HG03520 (cell line): ENCODE measurements around the gene CDKN2A.
"Not testable (repeated sequence)": the region's sequence is repeated elsewhere in the genome, so short reads cannot be mapped to it uniquely, and the experiment has no call there.

Experiments used
- ATAC-seq: cut with Tn5 transposase; IDR thresholded peaks from one replicate; pipeline ENCODE4 v1.9.1; 2021; ENCODE audit warnings: mild to moderate bottlenecking, moderate library complexity; ENCODE audit not compliant: unreplicated experiment

The CDKN2A gene

GRCh38 chr9:21982861-21983560, 11.2 kb downstream of the CDKN2A start:
- no peak for ATAC-seq

DNA sequence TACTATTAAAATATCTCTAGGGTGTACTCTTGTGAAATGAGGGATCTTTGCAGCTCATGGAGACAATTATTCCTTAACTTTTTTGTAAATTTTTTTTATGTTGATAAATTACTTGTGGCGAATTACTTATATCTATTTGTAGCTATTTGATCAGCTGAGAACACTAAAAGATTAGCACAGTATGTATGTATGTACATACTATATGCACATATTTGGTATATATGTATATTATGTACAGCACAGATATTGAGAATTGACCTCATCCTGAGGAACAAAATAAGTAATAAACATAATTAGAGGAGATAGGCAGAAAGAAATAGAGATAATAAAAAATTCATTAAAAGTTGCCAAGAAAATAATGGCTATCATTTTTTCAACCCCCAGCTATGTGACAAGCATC, 11.8 kb downstream of the CDKN2A start:
- ATAC-seq, result no peak

- ATAC-seq, result no peak
Measured at GRCh38 chr9:21976334-21976875, 17.8 kb downstream of the CDKN2A start.

- peak; percentile 55 for ATAC-seq
Measured at GRCh38 chr9:21974722-21975409, 19.3 kb downstream of the CDKN2A start.

- ATAC-seq, result no peak
Measured at GRCh38 chr9:21974343-21974721, 19.9 kb downstream of the CDKN2A start.

DNA sequence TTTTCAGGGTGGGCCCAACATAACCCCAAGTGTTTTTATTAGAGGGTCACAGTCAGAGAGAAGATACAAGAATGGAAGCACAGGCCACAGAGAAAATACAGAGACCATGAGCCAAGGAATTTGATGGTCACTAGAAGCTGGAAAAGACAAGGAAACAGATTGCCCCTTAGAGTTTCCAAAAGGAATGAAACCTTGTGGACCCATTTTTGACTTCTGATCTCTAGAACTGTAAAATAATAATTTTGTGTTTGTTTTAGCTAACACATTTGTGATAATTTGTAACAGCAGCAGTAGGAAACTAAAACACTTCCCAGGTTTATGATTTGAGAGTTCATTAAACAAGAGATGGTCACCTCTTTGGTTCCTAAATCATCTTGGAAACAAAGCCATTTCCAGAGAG, 21.8 kb downstream of the CDKN2A start:
- ATAC-seq, result no peak

DNA sequence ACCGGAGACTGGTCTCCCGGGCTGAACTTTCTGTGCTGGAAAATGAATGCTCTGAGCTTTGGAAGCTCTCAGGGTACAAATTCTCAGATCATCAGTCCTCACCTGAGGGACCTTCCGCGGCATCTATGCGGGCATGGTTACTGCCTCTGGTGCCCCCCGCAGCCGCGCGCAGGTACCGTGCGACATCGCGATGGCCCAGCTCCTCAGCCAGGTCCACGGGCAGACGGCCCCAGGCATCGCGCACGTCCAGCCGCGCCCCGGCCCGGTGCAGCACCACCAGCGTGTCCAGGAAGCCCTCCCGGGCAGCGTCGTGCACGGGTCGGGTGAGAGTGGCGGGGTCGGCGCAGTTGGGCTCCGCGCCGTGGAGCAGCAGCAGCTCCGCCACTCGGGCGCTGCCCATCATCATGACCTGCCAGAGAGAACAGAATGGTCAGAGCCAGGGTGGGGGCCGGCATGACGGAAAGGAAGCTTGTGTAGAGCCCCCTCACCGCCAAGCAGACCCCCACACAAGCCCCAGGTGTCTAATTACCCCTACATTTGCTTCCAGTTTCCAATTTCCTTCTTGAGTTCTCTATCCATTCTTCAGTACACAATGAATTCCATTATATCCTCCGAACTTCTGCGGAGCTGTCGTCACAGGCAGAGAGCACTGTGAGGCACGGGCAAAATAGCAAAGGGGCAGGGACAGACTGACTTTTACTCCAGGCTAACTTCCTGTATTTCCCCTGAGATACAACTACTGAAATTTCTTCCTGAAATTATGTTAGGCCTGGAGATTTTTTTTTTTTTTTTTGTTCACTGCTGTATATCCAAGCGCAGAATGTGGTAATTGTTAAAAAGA, 23.2 kb downstream of the CDKN2A start:
- no peak for ATAC-seq

DNA sequence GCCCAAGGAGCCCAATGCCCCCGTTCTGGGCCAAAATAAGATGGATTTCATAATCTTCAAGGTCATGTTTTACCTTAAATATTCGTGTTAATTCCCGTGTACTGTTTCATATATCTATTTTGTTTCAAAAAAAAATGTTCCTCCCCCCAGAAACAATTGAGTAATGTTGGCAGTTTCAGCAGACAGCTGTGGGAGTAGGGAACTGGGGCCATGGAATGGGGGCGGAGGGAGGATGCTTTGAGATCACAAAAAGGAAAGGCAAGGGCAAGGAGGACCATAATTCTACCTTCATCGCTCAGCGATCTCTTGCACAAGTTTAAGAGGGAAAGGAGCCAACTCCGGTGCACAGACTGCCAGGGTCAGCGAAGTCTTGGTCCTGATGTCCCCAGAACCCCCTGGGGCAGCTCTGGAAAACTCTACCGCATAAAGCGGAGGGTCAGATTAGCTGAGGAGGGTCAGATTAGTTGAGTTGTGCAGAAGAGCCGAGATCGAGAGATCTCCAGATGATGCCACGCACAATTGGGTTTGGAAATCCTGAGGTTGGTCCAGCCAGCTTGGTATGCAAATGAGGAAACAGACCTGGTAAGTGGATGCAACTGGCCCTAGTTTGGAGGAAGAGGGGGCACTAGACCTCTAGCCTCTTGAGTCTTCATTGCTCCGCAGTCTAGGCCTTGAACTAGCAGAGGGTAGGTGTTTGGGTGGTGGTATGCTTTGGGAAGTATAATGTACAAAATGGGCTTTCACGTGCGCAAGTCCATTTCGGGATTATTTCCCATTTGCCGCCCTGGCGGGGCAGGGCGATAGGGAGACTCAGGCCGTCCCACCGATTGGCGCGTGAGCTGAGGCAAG, 24.0 kb downstream of the CDKN2A start:
- ATAC-seq, result no peak

- no peak for ATAC-seq
Measured at GRCh38 chr9:21969011-21969940, 24.9 kb downstream of the CDKN2A start.

DNA sequence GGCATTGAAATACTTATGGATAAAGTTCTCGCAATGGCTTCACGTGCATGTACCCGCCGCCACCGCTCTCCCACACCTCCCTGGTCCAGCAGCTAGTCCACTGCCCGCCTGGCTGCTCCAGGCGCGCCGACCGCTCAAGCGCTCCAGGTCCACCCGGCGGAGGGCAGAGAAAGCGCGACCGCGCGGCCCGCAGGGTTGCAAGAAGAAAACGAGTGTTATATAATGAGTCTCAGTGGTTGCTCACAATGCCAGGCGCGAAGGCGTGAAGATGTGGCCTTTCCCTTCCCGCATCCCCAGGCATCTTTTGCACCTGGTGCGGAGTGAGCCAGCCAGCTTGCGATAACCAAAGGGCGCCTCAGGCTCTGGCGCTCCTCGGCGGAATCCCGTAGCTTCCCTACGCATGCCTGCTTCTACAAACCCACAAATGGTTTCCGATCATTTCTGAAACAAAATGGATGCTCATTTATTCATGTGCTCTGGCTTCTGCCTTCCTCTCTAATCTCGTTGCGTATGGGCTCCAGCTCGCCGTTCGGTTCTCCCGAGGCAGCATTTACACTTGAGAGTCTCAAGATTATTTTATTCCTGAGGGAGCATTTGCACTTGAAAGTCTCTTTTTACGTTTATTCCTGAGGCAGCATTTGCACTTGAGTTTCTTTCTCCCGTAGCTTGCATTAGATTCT, 25.7 kb downstream of the CDKN2A start:
- no peak for ATAC-seq

- ATAC-seq, result no peak
Measured at GRCh38 chr9:21967702-21968101, 26.5 kb downstream of the CDKN2A start.

- no peak for ATAC-seq
Measured at GRCh38 chr9:21967169-21967568, 27.0 kb downstream of the CDKN2A start.

DNA sequence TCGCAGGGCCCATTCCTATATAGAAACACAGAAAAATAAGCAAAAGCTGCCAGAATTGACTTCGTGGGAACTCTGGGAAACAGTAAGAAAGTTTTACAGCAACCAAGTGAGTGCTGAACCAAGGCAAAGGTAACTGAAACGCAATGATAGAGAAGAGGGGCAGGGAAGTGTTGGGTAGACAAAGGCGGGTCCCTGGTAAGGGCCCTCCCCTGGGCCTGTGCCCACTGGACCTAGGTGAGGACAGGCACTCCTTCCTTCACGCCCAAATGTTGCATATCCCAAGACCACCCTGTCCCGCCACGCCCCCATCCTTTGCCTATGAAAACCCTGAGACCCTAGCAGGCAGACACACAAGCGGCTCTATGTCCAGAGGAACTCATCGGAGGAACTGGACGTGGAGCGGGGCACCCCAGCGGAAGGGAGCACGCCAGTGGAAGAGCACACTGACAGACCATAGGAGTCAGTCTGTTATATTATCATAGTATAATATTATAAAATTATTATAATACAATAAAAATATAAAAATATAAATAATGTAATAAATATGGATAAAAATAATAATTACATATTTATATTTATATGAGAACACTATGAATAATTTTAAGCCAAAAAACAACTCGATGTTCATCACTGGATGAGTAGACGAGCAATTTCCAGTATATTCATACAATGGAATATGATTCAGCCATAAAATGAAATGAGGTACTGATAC, 27.9 kb downstream of the CDKN2A start:
- ATAC-seq, result no peak

GRCh38 chr9:21965401-21965951, 28.7 kb downstream of the CDKN2A start:
- ATAC-seq, result peak; percentile 54

DNA sequence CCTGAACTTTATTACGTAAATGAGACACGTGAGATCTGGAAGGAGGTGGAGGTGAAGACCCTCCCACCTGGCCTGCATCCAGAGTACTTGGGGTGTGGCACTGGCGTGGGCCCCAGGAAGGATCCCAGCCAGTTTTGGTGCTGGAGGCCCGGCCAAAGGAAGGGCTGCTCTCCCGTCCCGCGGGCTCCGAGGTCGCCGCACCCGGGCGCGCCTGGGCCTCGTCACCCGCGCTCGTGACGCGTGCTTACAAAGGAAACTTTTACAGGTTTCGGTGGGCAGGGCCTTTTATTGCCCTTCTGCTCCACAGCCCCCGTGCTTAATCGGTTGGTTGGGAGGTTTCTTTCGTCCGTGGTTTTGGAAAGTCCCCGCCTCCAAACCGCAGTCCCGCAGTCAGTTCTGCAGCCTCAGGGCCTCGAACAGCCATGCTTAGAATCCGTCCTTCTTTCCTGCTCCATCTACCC, 29.2 kb downstream of the CDKN2A start:
- peak; percentile 65 for ATAC-seq

DNA sequence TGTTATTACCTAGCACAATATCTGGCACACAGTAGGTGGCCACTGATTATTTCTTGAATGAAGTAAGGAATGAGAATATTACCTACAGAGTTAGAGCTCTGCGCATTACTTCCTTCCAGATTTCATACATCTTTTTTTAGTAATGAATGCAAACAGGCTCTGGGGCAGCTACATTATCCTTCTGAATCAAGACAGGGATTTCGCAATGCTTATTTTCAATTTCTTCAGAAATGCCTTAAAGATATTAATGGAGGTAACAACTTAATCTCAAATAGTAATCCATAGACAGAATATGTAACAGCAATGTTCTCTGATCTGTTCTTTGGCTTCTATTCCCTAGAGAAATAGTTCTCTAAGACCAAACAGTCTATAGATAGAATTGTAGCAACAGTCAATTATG, 32.6 kb downstream of the CDKN2A start:
- no peak for ATAC-seq

DNA sequence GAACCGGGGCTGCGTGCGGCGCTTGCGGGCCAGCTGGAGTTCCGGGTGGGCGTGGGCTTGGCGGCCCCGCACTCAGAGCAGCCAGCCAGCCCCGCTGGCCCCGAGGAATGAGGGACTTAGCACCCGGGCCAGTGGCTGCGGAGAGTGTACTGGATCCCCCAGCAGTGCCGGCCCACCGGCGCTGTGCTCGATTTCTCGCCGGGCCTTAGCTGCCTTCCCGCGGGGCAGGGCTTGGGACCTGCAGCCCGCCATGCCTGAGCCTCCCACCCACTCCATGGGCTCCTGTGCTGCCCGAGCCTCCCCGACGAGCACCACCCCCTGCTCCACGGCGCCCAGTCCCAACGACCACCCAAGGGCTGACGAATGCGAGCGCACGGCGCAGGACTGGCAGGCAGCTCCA, 34.9 kb downstream of the CDKN2A start:
- ATAC-seq, result not testable (repeated sequence)

- no peak for ATAC-seq
Measured at GRCh38 chr9:21958833-21959232, 35.4 kb downstream of the CDKN2A start.
